GM10266 (cell line): ENCODE data around the gene PNPLA5.

Experiments used
- DNase-seq: peaks from one replicate; pipeline ENCODE4 v3.0.0; 2012; ENCODE audit errors: extremely low spot score
- TF ChIP-seq, protein P1 (sequence below): IDR thresholded peaks from 2 replicates; pipeline ENCODE4 v1.5.1; 2012; ENCODE audit warnings: mild to moderate bottlenecking, low read depth; ENCODE audit not compliant: control insufficient read depth, insufficient read depth; ENCODE audit errors: missing control alignments

Gene PNPLA5

GRCh38 chr22:43843783-43844530 lies 47.9 kb downstream of the PNPLA5 start:
- TF ChIP-seq, protein P1, sequence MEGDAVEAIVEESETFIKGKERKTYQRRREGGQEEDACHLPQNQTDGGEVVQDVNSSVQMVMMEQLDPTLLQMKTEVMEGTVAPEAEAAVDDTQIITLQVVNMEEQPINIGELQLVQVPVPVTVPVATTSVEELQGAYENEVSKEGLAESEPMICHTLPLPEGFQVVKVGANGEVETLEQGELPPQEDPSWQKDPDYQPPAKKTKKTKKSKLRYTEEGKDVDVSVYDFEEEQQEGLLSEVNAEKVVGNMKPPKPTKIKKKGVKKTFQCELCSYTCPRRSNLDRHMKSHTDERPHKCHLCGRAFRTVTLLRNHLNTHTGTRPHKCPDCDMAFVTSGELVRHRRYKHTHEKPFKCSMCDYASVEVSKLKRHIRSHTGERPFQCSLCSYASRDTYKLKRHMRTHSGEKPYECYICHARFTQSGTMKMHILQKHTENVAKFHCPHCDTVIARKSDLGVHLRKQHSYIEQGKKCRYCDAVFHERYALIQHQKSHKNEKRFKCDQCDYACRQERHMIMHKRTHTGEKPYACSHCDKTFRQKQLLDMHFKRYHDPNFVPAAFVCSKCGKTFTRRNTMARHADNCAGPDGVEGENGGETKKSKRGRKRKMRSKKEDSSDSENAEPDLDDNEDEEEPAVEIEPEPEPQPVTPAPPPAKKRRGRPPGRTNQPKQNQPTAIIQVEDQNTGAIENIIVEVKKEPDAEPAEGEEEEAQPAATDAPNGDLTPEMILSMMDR: no peak
- DNase-seq: no peak

DNA sequence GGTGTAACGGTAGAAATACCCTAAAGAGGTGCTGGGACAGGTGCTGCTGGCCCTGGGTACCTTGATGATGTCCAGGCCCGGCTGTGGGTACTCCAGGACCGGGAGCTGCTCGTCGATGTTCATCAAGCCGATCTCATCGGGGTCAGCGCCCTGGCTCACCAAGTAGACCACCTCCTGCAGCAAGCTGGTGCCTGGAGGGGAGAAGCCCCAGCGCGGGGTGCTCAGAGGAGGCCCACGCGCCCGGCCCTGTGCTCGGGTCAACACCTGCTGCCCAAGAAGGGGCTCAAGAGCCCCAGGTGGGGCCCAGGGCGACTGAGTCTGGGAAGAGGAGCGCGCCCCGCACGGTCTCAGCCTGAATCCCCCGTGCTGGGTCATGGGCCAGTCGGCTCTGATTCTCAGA lies 50.1 kb downstream of the PNPLA5 start:
- TF ChIP-seq, protein P1: no peak

DNA sequence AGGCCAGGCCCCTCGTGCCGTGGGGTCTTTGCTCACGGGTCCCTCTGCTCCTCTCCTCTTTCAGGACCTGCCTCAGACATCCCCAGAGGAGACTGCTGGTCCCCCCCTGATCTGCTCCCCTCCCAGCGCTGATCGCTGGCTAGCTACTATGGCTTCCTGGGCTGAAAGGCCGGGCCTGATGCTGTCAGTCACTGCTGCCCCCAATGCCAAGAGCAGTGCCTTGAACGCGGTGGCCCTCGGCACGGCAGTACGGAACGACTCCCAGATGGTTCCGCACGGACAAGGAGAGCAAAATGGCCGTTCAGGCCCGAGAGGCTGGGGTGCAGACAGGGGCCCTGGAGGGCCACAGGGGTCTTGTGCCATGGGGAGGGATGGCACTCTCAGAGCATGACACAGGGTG lies 51.0 kb downstream of the PNPLA5 start:
- no peak for DNase-seq
- TF ChIP-seq, protein P1: no peak

More for the DNA sequence above, 50.1 kb downstream of the PNPLA5 start:
- DNase-seq: no peak

DNA sequence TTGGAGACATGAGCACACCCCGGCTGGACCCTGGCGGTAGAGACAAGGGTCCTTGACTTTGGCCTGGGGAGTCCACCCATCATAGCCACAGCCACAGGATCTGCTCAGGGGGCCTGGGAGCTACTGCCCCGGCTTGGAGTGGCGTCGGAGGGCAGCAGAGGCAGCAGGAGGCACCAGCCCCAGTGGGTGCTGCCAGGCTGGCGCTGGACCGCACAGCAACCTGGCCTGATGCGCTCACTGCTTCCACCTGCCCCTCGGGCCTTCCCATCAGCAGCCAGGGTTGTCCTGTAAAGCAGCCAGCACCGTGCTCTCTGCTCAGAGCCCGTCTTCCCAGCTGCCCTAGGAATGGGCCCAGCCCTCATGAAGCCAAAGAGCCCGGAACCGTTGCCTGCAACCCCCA lies 51.4 kb downstream of the PNPLA5 start:
- DNase-seq: no peak
- TF ChIP-seq, protein P1: no peak

DNA sequence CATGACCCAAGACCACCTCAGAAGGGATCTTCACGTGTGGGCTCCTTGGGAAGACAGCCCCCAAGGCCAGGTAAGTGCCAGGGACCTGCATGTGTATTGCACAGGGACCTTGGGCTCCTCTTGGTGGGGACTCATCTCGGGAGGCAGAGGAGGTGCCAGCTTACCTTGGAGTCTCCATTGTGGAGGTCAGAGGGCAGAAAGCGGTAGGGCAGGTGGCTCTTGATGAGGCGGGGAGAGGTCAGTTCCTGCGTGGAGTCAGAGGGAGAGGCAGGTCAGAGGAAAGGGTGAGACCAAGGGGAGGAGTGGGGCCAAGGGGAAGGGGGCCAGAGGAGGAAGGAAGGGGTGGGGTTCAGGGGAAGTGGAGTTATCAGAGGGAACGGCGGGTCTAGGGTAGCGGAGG lies 52.0 kb downstream of the PNPLA5 start:
- no peak for DNase-seq
- TF ChIP-seq, protein P1: no peak

- TF ChIP-seq, protein P1: no peak
- no peak for DNase-seq
These were observed 53.1 kb downstream of the PNPLA5 start for GRCh38 chr22:43838571-43839307.

DNA sequence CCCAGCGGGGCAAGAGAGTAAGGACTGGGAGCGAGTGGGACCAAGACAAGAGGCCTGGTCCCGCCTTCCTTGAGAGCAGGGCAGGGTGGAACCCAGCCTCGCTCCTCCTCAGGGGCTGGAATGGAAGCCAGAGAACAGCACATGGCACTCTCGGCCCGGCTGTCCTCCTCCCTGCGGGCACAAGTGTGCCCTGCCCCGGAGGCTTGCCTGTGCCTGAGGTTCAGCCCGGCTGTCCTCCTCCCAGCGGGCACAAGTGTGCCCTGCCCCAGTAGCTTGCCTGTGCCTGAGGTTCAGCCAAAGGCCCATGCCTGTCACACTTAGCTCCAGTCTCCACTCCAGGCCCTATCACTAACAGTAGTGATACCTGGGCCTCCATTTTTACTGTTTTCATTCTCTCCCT lies 53.7 kb downstream of the PNPLA5 start:
- TF ChIP-seq, protein P1: no peak
- DNase-seq: no peak
